Measurements from ENCODE around the gene LYL1.

DNA sequence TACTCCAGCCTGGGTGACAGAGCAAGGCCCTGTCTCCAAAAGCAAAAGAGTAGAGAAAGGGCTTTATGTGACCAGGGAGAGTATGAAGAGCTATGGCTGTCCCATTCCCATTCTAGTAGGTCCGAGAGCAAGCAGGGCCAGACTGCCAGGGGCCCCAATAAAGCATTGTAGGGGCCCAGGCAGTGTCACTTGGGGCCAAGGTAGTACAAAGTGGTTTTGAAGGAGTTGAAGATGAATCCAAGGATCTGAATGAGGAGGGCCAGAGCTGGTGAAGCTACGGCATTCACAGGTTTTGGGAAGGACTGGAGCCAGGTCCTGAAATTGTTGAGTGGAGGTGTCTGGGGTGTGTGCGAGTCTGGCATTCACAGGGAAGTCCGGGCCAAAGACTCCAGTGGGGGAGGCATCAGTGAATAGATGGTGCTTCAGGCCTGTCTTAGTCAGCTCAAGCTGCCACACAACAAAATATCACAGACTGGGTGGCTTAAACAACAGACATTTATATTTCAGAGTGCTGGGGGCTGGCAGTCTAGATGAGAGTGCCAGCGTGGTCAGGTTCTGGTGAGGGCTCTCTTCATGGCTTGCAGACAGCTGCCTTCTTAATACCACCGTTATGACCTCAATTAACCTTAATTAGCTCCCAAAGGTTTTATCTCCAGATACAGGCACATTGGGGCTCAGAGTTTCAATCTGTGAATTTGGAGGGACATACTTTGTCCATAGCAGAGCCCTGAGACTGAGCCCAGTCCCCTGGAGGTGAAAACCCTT is 25.3 kb upstream of the LYL1 start:
- TF ChIP-seq, protein P1, sequence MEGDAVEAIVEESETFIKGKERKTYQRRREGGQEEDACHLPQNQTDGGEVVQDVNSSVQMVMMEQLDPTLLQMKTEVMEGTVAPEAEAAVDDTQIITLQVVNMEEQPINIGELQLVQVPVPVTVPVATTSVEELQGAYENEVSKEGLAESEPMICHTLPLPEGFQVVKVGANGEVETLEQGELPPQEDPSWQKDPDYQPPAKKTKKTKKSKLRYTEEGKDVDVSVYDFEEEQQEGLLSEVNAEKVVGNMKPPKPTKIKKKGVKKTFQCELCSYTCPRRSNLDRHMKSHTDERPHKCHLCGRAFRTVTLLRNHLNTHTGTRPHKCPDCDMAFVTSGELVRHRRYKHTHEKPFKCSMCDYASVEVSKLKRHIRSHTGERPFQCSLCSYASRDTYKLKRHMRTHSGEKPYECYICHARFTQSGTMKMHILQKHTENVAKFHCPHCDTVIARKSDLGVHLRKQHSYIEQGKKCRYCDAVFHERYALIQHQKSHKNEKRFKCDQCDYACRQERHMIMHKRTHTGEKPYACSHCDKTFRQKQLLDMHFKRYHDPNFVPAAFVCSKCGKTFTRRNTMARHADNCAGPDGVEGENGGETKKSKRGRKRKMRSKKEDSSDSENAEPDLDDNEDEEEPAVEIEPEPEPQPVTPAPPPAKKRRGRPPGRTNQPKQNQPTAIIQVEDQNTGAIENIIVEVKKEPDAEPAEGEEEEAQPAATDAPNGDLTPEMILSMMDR (conservative IDR thresholded peaks at IDR 0.05), result no peak
- no peak for TF ChIP-seq EZH2 (IDR thresholded peaks at IDR 0.05; ENCODE audit: low read depth)
